Neural cell (in vitro differentiated cells): Measurements from ENCODE around the gene XXYLT1. TPM values are rescaled to one million over a fixed set of nuclear protein-coding genes. Genes with fewer than 3 reads are reported as not detected.

Experiments used
- H2AFZ ChIP-seq: fragments of 200-600, 300-800 bp; sonication (generic), shearing (Covaris generic); 2 replicates; pipeline ENCODE4 v1.6.0; 2014; ENCODE audit warnings: low read depth, mild to moderate bottlenecking, antibody characterized with exemption, low read length, moderate library complexity
- H3F3A ChIP-seq: fragments of 200-600 bp; shearing (Covaris generic); 2 replicates; pipeline ENCODE4 v1.6.1; 2016; ENCODE audit warnings: mild to moderate bottlenecking, moderate library complexity, mixed read lengths, antibody characterized with exemption, low read length; ENCODE audit not compliant: insufficient read depth, poor library complexity, severe bottlenecking
- H3K27ac ChIP-seq: fragments of 200-600, 300-800 bp; sonication (generic), shearing (Covaris generic); 2 replicates; pipeline ENCODE4 v1.5.1; 2014; ENCODE audit warnings: mild to moderate bottlenecking, low read length, moderate library complexity
- H3K27me3 ChIP-seq: fragments of 300-800, 200-600 bp; sonication (generic), shearing (Covaris generic); 2 replicates; pipeline ENCODE4 v1.6.0; 2014; ENCODE audit warnings: mild to moderate bottlenecking, low read depth, low read length, moderate library complexity; ENCODE audit not compliant: insufficient read depth
- H3K36me3 ChIP-seq: fragments of 300-800, 200-600 bp; sonication (generic), shearing (Covaris generic); 2 replicates; pipeline ENCODE4 v1.5.1; 2014; ENCODE audit warnings: mild to moderate bottlenecking, antibody characterized with exemption, low read length, moderate library complexity; ENCODE audit not compliant: insufficient read depth
- H3K4me2 ChIP-seq: fragments of 300-800, 200-600 bp; sonication (generic), shearing (Covaris generic); 2 replicates; pipeline ENCODE4 v1.6.0; 2014; ENCODE audit warnings: mild to moderate bottlenecking, low read length
- H3K4me3 ChIP-seq: fragments of 300-800, 200-600 bp; sonication (generic), shearing (Covaris generic); 2 replicates; pipeline ENCODE4 v1.5.1; 2014; ENCODE audit warnings: mild to moderate bottlenecking, low read length, moderate library complexity
- H3K79me2 ChIP-seq: fragments of 200-600 bp; shearing (Covaris generic); replicated peaks from 2 replicates; pipeline ENCODE4 v1.6.0; 2014; ENCODE audit warnings: mild to moderate bottlenecking, low read length, moderate library complexity; ENCODE audit not compliant: insufficient read depth
- H3K9ac ChIP-seq: fragments of 300-800, 200-600 bp; sonication (generic), shearing (Covaris generic); 2 replicates; pipeline ENCODE4 v1.6.1; 2016; ENCODE audit warnings: mild to moderate bottlenecking, low read length, mixed read lengths
- H3K9me2 ChIP-seq: fragments of 200-600 bp; shearing (Covaris generic); 2 replicates; pipeline ENCODE4 v1.6.1; 2016; ENCODE audit warnings: mild to moderate bottlenecking, low read length, mixed read lengths; ENCODE audit not compliant: insufficient read depth
- H3K9me3 ChIP-seq: fragments of 200-600, 300-800 bp; sonication (generic), shearing (Covaris generic); 2 replicates; pipeline ENCODE4 v1.6.1; 2016; ENCODE audit warnings: mild to moderate bottlenecking, mixed run types, low read length, moderate library complexity, mixed read lengths
- H4K20me1 ChIP-seq: fragments of 200-600 bp; shearing (Covaris generic); 2 replicates; pipeline ENCODE4 v1.6.1; 2016; ENCODE audit warnings: mild to moderate bottlenecking, mixed run types; ENCODE audit not compliant: insufficient read depth
- CTCF ChIP-seq: fragments of 450-650 bp; IDR thresholded peaks from 2 replicates; pipeline ENCODE4 v1.5.1; 2014; ENCODE audit warnings: antibody characterized with exemption, mild to moderate bottlenecking, moderate library complexity; ENCODE audit not compliant: poor library complexity, severe bottlenecking
- EP300 ChIP-seq: fragments of 450-650 bp; conservative IDR thresholded peaks from 2 replicates; pipeline ENCODE4 v1.6.1; 2014; ENCODE audit warnings: antibody characterized with exemption, mild to moderate bottlenecking, moderate library complexity; ENCODE audit not compliant: poor library complexity, severe bottlenecking
- EZH2 ChIP-seq: fragments of 200-600, 300-800 bp; shearing (Covaris generic), sonication (generic); IDR thresholded peaks from 2 replicates; pipeline ENCODE4 v1.6.1; 2014; ENCODE audit warnings: antibody characterized with exemption, low read length, borderline replicate concordance, mild to moderate bottlenecking; ENCODE audit not compliant: insufficient read depth, poor library complexity, severe bottlenecking
- MXI1 ChIP-seq: fragments of 450-650 bp; conservative IDR thresholded peaks from 2 replicates; pipeline ENCODE4 v1.6.1; 2014; ENCODE audit warnings: antibody characterized with exemption, mild to moderate bottlenecking; ENCODE audit not compliant: poor library complexity, severe bottlenecking
- POLR2AphosphoS5 ChIP-seq: IDR thresholded peaks from 2 replicates; pipeline ENCODE4 v1.6.1; 2012
- RAD21 ChIP-seq: fragments of 450-650 bp; conservative IDR thresholded peaks from 2 replicates; pipeline ENCODE4 v1.6.1; 2014; ENCODE audit warnings: antibody characterized with exemption, mild to moderate bottlenecking, moderate library complexity
- REST ChIP-seq: IDR thresholded peaks from 2 replicates; pipeline ENCODE4 v1.6.1; 2012; ENCODE audit warnings: borderline replicate concordance
- SMC3 ChIP-seq: fragments of 450-650 bp; conservative IDR thresholded peaks from 2 replicates; pipeline ENCODE4 v1.6.1; 2014; ENCODE audit warnings: antibody characterized with exemption, mild to moderate bottlenecking, moderate library complexity; ENCODE audit not compliant: poor library complexity
- TAF1 ChIP-seq: IDR thresholded peaks from 2 replicates; pipeline ENCODE4 v1.6.1; 2012; ENCODE audit warnings: low read depth
- polyA plus RNA-seq: library from polyadenylated mRNA; depleted of rRNA; stranded (reverse); fragments of >200 nt; gene quantifications from 2 replicates; pipeline ENCODE4 v1.2.3, GENCODE V29; 2014

XXYLT1 gene
- polyA plus RNA-seq, 1 donor from 2014 or later = 25.4 TPM

GRCh38 chr3:195312714-195313113, 41.8 kb upstream of the XXYLT1 start:
- H3K4me3 ChIP-seq = no peak overlapping the region

GRCh38 chr3:195307711-195308110, 36.8 kb upstream of the XXYLT1 start:
- Histone ChIP-seq H4K20me1 (no peaks in the 10 kb centered on the region), H3K9ac (no peak overlapping the region), H3K79me2 (no peaks in the 10 kb centered on the region), H3K27ac (no peak overlapping the region), H2AFZ (no peak overlapping the region), H3K9me3 (no peaks in the 10 kb centered on the region), H3K36me3 (no peaks in the 10 kb centered on the region), H3K4me3 (no peak overlapping the region), H3K9me2 (no peaks in the 10 kb centered on the region), H3K27me3 (no peaks in the 10 kb centered on the region), H3K4me2 (no peak overlapping the region), H3F3A (no peaks in the 10 kb centered on the region)
- no peak for TF ChIP-seq EP300
- TF ChIP-seq CTCF = no peak
- TF ChIP-seq RAD21 = no peak
- TF ChIP-seq POLR2AphosphoS5 = no peak
- TF ChIP-seq TAF1 = no peak
- TF ChIP-seq EZH2 = no peak
- TF ChIP-seq MXI1 = no peak

More at GRCh38 chr3:195312714-195313113, 41.8 kb upstream of the XXYLT1 start:
- Histone ChIP-seq H3K27ac (no peak overlapping the region), H3K27me3 (no peaks in the 10 kb centered on the region), H3F3A (no peaks in the 10 kb centered on the region), H4K20me1 (no peaks in the 10 kb centered on the region), H3K79me2 (no peaks in the 10 kb centered on the region), H3K4me2 (no peak overlapping the region), H3K9me3 (no peaks in the 10 kb centered on the region), H3K36me3 (peaks cover 5% of the 10 kb centered on the region), H3K9ac (no peak overlapping the region), H3K9me2 (no peaks in the 10 kb centered on the region), H2AFZ (no peak overlapping the region)
- TF ChIP-seq RAD21 = no peak
- no peak for TF ChIP-seq EZH2
- TF ChIP-seq MXI1 = no peak
- TF ChIP-seq SMC3 = no peak
- TF ChIP-seq REST = no peak
- TF ChIP-seq POLR2AphosphoS5 = no peak
- no peak for TF ChIP-seq CTCF
- no peak for TF ChIP-seq EP300
- TF ChIP-seq TAF1 = no peak
